Measurements from ENCODE around the gene KMT2B.

KMT2B gene

DNA sequence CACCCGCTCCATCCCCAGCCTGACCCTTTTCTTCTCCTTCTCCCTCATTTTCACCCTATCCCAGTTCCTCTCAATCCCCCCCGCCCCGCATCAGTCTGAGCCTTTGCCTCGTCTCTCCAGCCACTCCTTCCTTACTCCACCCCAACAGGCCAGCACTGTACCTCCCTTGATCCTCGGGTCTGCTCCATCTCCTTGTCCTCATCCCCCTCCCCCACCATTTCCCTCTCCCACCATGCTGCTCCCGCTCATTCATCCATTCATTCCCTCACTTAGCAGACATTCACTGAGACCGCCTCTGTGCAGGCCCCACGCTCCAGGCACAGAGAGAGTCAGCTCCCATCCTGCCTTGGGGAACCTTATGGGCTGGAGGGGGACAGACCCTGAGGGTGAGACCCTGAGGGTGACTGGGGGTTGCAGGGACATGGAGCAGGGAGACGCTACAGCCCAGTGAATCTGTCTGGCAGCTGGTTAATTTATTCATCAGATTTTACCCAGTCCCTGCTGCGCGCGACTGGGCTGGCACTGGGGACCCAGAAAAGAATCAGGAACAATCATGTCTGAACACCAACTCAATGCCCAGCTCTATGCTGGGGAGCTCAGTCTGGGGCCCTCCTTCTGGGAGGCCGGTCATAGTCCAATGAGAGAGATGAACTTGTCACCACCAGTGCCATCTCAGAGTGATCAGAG lies 58.4 kb downstream of the KMT2B start:
- Histone ChIP-seq H3K9me3 (ENCODE audit: severe bottlenecking) (no peaks in the 10 kb centered on the region), H3K27me3 (ENCODE audit: insufficient read depth, low read depth, severe bottlenecking) (no peaks in the 10 kb centered on the region), H3K36me3 (peaks cover 37% of the 10 kb centered on the region), H3K27ac (peak overlapping the region; percentile 70), H3K4me3 (ENCODE audit: low read depth, low read length) (peak overlapping the region; percentile 78)
- TF ChIP-seq, protein P1, sequence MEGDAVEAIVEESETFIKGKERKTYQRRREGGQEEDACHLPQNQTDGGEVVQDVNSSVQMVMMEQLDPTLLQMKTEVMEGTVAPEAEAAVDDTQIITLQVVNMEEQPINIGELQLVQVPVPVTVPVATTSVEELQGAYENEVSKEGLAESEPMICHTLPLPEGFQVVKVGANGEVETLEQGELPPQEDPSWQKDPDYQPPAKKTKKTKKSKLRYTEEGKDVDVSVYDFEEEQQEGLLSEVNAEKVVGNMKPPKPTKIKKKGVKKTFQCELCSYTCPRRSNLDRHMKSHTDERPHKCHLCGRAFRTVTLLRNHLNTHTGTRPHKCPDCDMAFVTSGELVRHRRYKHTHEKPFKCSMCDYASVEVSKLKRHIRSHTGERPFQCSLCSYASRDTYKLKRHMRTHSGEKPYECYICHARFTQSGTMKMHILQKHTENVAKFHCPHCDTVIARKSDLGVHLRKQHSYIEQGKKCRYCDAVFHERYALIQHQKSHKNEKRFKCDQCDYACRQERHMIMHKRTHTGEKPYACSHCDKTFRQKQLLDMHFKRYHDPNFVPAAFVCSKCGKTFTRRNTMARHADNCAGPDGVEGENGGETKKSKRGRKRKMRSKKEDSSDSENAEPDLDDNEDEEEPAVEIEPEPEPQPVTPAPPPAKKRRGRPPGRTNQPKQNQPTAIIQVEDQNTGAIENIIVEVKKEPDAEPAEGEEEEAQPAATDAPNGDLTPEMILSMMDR (IDR thresholded peaks at IDR 0.05; ENCODE audit: low read depth, low read length) = no peak
- no peak for DNase-seq

- peaks cover 46% of the 10 kb centered on the region for H3K36me3 ChIP-seq
- no peak overlapping the region; the same call in 1 of the 2 replicates for H3K27ac ChIP-seq
- no peaks in the 10 kb centered on the region for H3K27me3 ChIP-seq (ENCODE audit: insufficient read depth, low read depth, severe bottlenecking)
- no peak overlapping the region for H3K4me3 ChIP-seq (ENCODE audit: low read depth, low read length)
- TF ChIP-seq, protein P1 (IDR thresholded peaks at IDR 0.05; ENCODE audit: low read depth, low read length) = no peak
- H3K9me3 ChIP-seq (ENCODE audit: severe bottlenecking) = no peaks in the 10 kb centered on the region
- no peak for DNase-seq
Observed at GRCh38 chr19:35777086-35777841, 59.5 kb downstream of the KMT2B start.

DNA sequence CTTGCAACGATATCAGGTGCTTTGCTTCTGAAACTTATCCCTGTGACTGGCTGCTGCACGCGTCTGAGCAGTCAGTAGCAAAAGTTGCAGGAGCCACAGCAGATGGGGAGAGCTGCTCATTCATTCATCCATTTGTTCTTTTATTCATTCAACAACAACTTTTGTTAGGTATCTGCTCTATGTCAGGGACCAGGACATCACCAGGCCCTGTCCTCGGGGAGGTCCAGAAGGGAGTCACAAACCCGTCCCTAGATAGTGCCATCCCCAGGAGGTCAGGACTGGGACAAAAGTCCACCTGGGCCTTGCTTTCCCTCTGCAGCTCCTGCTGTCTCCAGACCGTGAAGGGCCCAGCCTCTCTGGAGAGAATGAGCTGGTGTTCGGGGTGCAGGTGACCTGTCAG lies 60.2 kb downstream of the KMT2B start:
- no peak overlapping the region for H3K4me3 ChIP-seq (ENCODE audit: low read depth, low read length)

DNA sequence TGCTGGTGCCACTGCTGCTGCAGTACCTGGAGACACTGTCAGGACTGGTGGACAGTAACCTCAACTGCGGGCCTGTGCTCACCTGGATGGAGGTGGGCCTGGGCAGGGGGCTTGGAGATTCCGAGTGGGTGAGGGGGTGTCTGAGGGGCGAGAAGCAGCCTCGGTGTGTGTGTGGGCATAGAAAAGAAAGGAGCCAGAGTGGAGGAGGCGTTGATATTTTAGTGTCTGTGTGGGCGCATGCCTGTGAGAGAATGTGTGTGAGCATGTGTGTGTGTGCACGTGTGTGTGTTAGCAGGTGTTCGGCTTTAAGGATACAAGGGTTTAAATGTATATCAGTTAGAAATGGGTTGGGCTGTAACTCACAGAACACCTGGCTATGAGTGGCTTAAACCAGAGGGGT lies 61.2 kb downstream of the KMT2B start:
- Histone ChIP-seq H3K27ac (no peak overlapping the region), H3K4me3 (ENCODE audit: low read depth, low read length) (no peak overlapping the region), H3K9me3 (ENCODE audit: severe bottlenecking) (no peaks in the 10 kb centered on the region), H3K27me3 (ENCODE audit: insufficient read depth, low read depth, severe bottlenecking) (no peaks in the 10 kb centered on the region), H3K36me3 (peaks cover 53% of the 10 kb centered on the region)
- DNase-seq = no peak
- TF ChIP-seq, protein P1 (IDR thresholded peaks at IDR 0.05; ENCODE audit: low read depth, low read length) = no peak

More for the DNA sequence above, 60.2 kb downstream of the KMT2B start:
- DNase-seq = no peak
- no peak overlapping the region for H3K27ac ChIP-seq
- no peaks in the 10 kb centered on the region for H3K27me3 ChIP-seq (ENCODE audit: insufficient read depth, low read depth, severe bottlenecking)
- peaks cover 53% of the 10 kb centered on the region for H3K36me3 ChIP-seq
- TF ChIP-seq, protein P1 (IDR thresholded peaks at IDR 0.05; ENCODE audit: low read depth, low read length) = no peak
- H3K9me3 ChIP-seq (ENCODE audit: severe bottlenecking) = no peaks in the 10 kb centered on the region

DNA sequence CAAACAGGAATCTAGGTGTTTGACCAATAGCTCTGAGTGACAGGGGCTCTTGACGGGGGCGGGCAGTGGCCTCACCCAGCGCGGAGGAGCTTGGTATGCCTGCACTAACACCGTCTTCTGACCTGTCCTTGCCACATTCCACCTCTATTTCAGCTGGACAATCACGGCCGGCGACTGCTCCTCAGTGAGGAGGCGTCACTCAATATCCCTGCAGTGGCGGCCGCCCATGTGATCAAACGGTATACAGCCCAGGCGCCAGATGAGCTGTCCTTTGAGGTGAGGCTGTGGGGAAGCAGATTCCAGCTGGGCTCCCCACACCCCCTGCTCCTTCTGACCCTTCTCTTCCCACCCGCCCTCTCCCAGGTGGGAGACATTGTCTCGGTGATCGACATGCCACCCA lies 62.3 kb downstream of the KMT2B start:
- peaks cover 57% of the 10 kb centered on the region for H3K36me3 ChIP-seq

More for the DNA sequence above, 62.3 kb downstream of the KMT2B start:
- no peak overlapping the region for H3K27ac ChIP-seq
- TF ChIP-seq, protein P1 (IDR thresholded peaks at IDR 0.05; ENCODE audit: low read depth, low read length) = no peak
- no peaks in the 10 kb centered on the region for H3K9me3 ChIP-seq (ENCODE audit: severe bottlenecking)
- H3K4me3 ChIP-seq (ENCODE audit: low read depth, low read length) = no peak overlapping the region
- DNase-seq = no peak
- no peaks in the 10 kb centered on the region for H3K27me3 ChIP-seq (ENCODE audit: insufficient read depth, low read depth, severe bottlenecking)

All from WERI-Rb-1 (cell line).